Smooth muscle cell (in vitro differentiated cells): Measurements from ENCODE around the gene ACOXL. TPM values are rescaled to one million over a fixed set of nuclear protein-coding genes. Genes with fewer than 3 reads are reported as not detected.

Experiments
- DNase-seq: peaks from one replicate; lab custom pipeline; 2025; ENCODE audit not compliant: unreplicated experiment; lab: John Stamatoyannopoulos, UW
- H2AFZ ChIP-seq: fragments of 200-600 bp; sonication (generic); 2 replicates; pipeline ENCODE4 v1.6.0; 2016; ENCODE audit warnings: antibody characterized with exemption, low read depth, mild to moderate bottlenecking
- H3F3A ChIP-seq: fragments of 200-600 bp; sonication (generic); 2 replicates; pipeline ENCODE4 v1.6.0; 2017; ENCODE audit warnings: antibody characterized with exemption, low read depth
- H3K27ac ChIP-seq: fragments of 200-600 bp; sonication (generic); 2 replicates; pipeline ENCODE4 v1.5.1; 2016; ENCODE audit warnings: low read depth, mild to moderate bottlenecking
- H3K27me3 ChIP-seq: fragments of 200-600 bp; sonication (generic); 2 replicates; pipeline ENCODE4 v1.6.1; 2016; ENCODE audit warnings: low read depth, mild to moderate bottlenecking
- H3K36me3 ChIP-seq: fragments of 200-600 bp; sonication (generic); 2 replicates; pipeline ENCODE4 v1.5.1; 2016; ENCODE audit warnings: low read depth
- H3K4me1 ChIP-seq: fragments of 200-600 bp; sonication (generic); 2 replicates; pipeline ENCODE4 v1.5.1; 2016; ENCODE audit warnings: low read depth
- H3K4me2 ChIP-seq: fragments of 200-600 bp; sonication (generic); 2 replicates; pipeline ENCODE4 v1.6.0; 2016; ENCODE audit warnings: mild to moderate bottlenecking
- H3K4me3 ChIP-seq: fragments of 200-600 bp; sonication (generic); 2 replicates; pipeline ENCODE4 v1.5.1; 2016; ENCODE audit warnings: mild to moderate bottlenecking
- H3K79me2 ChIP-seq: fragments of 200-600 bp; sonication (generic); 2 replicates; pipeline ENCODE4 v1.6.0; 2016; ENCODE audit warnings: low read depth, mild to moderate bottlenecking
- H3K9ac ChIP-seq: fragments of 200-600 bp; sonication (generic); 2 replicates; pipeline ENCODE4 v1.6.0; 2016; ENCODE audit warnings: low read depth
- H3K9me3 ChIP-seq: fragments of 200-600 bp; sonication (generic); replicated peaks from 2 replicates; pipeline ENCODE4 v1.5.1; 2016; ENCODE audit warnings: low read depth
- H4K20me1 ChIP-seq: fragments of 200-600 bp; sonication (generic); 2 replicates; pipeline ENCODE4 v1.6.0; 2016; ENCODE audit warnings: low read depth
- CTCF ChIP-seq: fragments of 200-600 bp; sonication (generic); IDR thresholded peaks from 2 replicates; pipeline ENCODE4 v1.5.1; 2017; ENCODE audit warnings: borderline replicate concordance, mild to moderate bottlenecking, antibody characterized with exemption; ENCODE audit not compliant: insufficient read depth, poor library complexity, severe bottlenecking
- WGBS: methylation state at CpG from one replicate; pipeline ENCODE4 v1.1.7; 2016; ENCODE audit warnings: low lambda C conversion rate; 5-methylcytosine and 5-hydroxymethylcytosine counted together
- polyA plus RNA-seq: library from polyadenylated mRNA; unstranded; fragments of >200 nt; fragmentation: Nextera tagmentation; extraction: Ambion mirVana; gene quantifications from 2 replicates; pipeline ENCODE4 v1.2.1, GENCODE V29; 2016
- total RNA-seq: library from RNA; depleted of rRNA; stranded (reverse); fragments of >200 nt; gene quantifications from 2 replicates; pipeline ENCODE4 v1.2.3, GENCODE V29; 2014

ACOXL gene
- total and polyA plus RNA-seq, 2 experiments from 2014 or later, result not detected

- Histone ChIP-seq H2AFZ (no peak overlapping the region), H3K79me2 (peaks cover 13% of the 10 kb centered on the region), H3K27me3 (no peaks in the 10 kb centered on the region), H4K20me1 (peaks cover 69% of the 10 kb centered on the region), H3K4me1 (no peaks in the 10 kb centered on the region), H3K9me3 (no peaks in the 10 kb centered on the region), H3K4me2 (no peak overlapping the region), H3F3A (no peaks in the 10 kb centered on the region), H3K27ac (no peak overlapping the region), H3K36me3 (no peaks in the 10 kb centered on the region), H3K4me3 (no peak overlapping the region), H3K9ac (no peak overlapping the region)
- TF ChIP-seq CTCF, result no peak
- DNase-seq, result no peak
- 88% methylated on average over 6 of the region's 6 CpGs for WGBS
These were observed 422.4 kb downstream of the ACOXL start for GRCh38 chr2:111154758-111155157.

GRCh38 chr2:111155610-111156009 lies 423.2 kb downstream of the ACOXL start:
- Histone ChIP-seq H3K36me3 (no peaks in the 10 kb centered on the region), H3K9me3 (no peaks in the 10 kb centered on the region), H3K4me1 (no peaks in the 10 kb centered on the region), H3K27ac (no peak overlapping the region), H3F3A (no peaks in the 10 kb centered on the region), H3K4me2 (no peak overlapping the region), H4K20me1 (peaks cover 70% of the 10 kb centered on the region), H3K79me2 (peaks cover 13% of the 10 kb centered on the region), H3K9ac (no peak overlapping the region), H3K4me3 (no peak overlapping the region), H2AFZ (no peak overlapping the region), H3K27me3 (no peaks in the 10 kb centered on the region)
- DNase-seq, result no peak
- TF ChIP-seq CTCF, result no peak
- WGBS, result 74% methylated on average over 1 of the region's 1 CpG

GRCh38 chr2:111156529-111156928 lies 424.2 kb downstream of the ACOXL start:
- H3K9me3 ChIP-seq, result no peaks in the 10 kb centered on the region
- H3F3A ChIP-seq, result no peaks in the 10 kb centered on the region
- no peak overlapping the region for H3K4me3 ChIP-seq
- H3K27me3 ChIP-seq, result no peaks in the 10 kb centered on the region
- H4K20me1 ChIP-seq, result peaks cover 77% of the 10 kb centered on the region
- no peak for TF ChIP-seq CTCF
- H2AFZ ChIP-seq, result no peak overlapping the region
- 79% methylated on average over 8 of the region's 8 CpGs for WGBS
- no peak overlapping the region for H3K27ac ChIP-seq
- no peak for DNase-seq
- H3K4me2 ChIP-seq, result no peak overlapping the region
- no peaks in the 10 kb centered on the region for H3K4me1 ChIP-seq
- peaks cover 13% of the 10 kb centered on the region for H3K79me2 ChIP-seq
- no peak overlapping the region for H3K9ac ChIP-seq
- no peaks in the 10 kb centered on the region for H3K36me3 ChIP-seq

GRCh38 chr2:111157071-111157661 lies 424.8 kb downstream of the ACOXL start:
- TF ChIP-seq CTCF, result no peak
- Histone ChIP-seq H2AFZ (no peak overlapping the region), H3K36me3 (no peaks in the 10 kb centered on the region), H3K79me2 (peaks cover 13% of the 10 kb centered on the region), H4K20me1 (peaks cover 77% of the 10 kb centered on the region), H3K4me1 (no peaks in the 10 kb centered on the region), H3K9me3 (no peaks in the 10 kb centered on the region), H3K27ac (no peak overlapping the region), H3K4me2 (no peak overlapping the region), H3F3A (no peaks in the 10 kb centered on the region), H3K4me3 (no peak overlapping the region), H3K27me3 (no peaks in the 10 kb centered on the region), H3K9ac (no peak overlapping the region)
- WGBS, result 90% methylated on average over 5 of the region's 5 CpGs
- DNase-seq, result no peak
